Neural progenitor cell (in vitro differentiated cells): ENCODE measurements around the gene SLC7A6OS. TPM values are rescaled to one million over a fixed set of nuclear protein-coding genes. Genes with fewer than 3 reads are reported as not detected.

ENCODE experiments used
- DNase-seq: peaks from one replicate; pipeline ENCODE4 v3.0.0-alpha.2; 2016; ENCODE audit warnings: low spot score
- H2AFZ ChIP-seq: fragments of 200-600 bp; sonication (generic); replicated peaks from 2 replicates; pipeline ENCODE4 v1.6.1; 2016; ENCODE audit warnings: antibody characterized with exemption
- H3F3A ChIP-seq: fragments of 200-600 bp; sonication (generic); 2 replicates; pipeline ENCODE4 v1.6.1; 2016; ENCODE audit warnings: antibody characterized with exemption, low read depth
- H3K27ac ChIP-seq: fragments of 200-600 bp; sonication (generic); 2 replicates; pipeline ENCODE4 v1.5.1; 2016; ENCODE audit warnings: mild to moderate bottlenecking
- H3K27me3 ChIP-seq: fragments of 200-600 bp; sonication (generic); 2 replicates; pipeline ENCODE4 v1.6.1; 2016; ENCODE audit warnings: mild to moderate bottlenecking, moderate library complexity
- H3K36me3 ChIP-seq: fragments of 200-600 bp; sonication (generic); 2 replicates; pipeline ENCODE4 v1.5.1; 2016
- H3K4me1 ChIP-seq: fragments of 200-600 bp; sonication (generic); 2 replicates; pipeline ENCODE4 v1.6.1; 2016; ENCODE audit warnings: mixed run types
- H3K4me2 ChIP-seq: fragments of 200-600 bp; sonication (generic); 2 replicates; pipeline ENCODE4 v1.6.1; 2016
- H3K4me3 ChIP-seq: fragments of 200-600 bp; sonication (generic); 2 replicates; pipeline ENCODE4 v1.5.1; 2016
- H3K79me2 ChIP-seq: fragments of 200-600 bp; sonication (generic); 2 replicates; pipeline ENCODE4 v1.6.1; 2016; ENCODE audit warnings: low read depth
- H3K9ac ChIP-seq: fragments of 200-600 bp; sonication (generic); 2 replicates; pipeline ENCODE4 v1.6.1; 2016
- H3K9me3 ChIP-seq: fragments of 200-600 bp; sonication (generic); 2 replicates; pipeline ENCODE4 v1.5.1; 2016; ENCODE audit warnings: low read depth
- H4K20me1 ChIP-seq: fragments of 200-600 bp; sonication (generic); 2 replicates; pipeline ENCODE4 v1.6.1; 2016; ENCODE audit warnings: low read depth
- H3K27ac Mint-ChIP-seq: 3 replicates; pipeline ENCODE4 v1.8.0; 2021; ENCODE audit warnings: mixed read lengths
- H3K27me3 Mint-ChIP-seq: 2 replicates; pipeline ENCODE4 v1.8.0; 2022; ENCODE audit warnings: low read depth, mild to moderate bottlenecking, inconsistent platforms, moderate library complexity, mixed read lengths; ENCODE audit not compliant: insufficient read depth
- H3K36me3 Mint-ChIP-seq: 3 replicates; pipeline ENCODE4 v1.8.0; 2021; ENCODE audit warnings: mixed read lengths
- H3K4me1 Mint-ChIP-seq: 3 replicates; pipeline ENCODE4 v1.8.0; 2021; ENCODE audit warnings: mixed read lengths
- H3K4me3 Mint-ChIP-seq: 3 replicates; pipeline ENCODE4 v1.8.0; 2021; ENCODE audit warnings: mild to moderate bottlenecking, moderate library complexity, mixed read lengths
- H3K9me3 Mint-ChIP-seq: 3 replicates; pipeline ENCODE4 v1.8.0; 2020; ENCODE audit warnings: mixed read lengths
- CTCF ChIP-seq: fragments of 200-600 bp; sonication (generic); IDR thresholded peaks from 2 replicates; pipeline ENCODE4 v1.5.1; 2017; ENCODE audit warnings: antibody characterized with exemption, mild to moderate bottlenecking
- EZH2 ChIP-seq: fragments of 200-600 bp; sonication (generic); IDR thresholded peaks from 2 replicates; pipeline ENCODE4 v1.6.1; 2017; ENCODE audit warnings: antibody characterized with exemption, mild to moderate bottlenecking, moderate library complexity
- EZH2phosphoT487 ChIP-seq: fragments of 200-600 bp; sonication (generic); IDR thresholded peaks from 2 replicates; pipeline ENCODE4 v1.6.1; 2017; ENCODE audit warnings: antibody characterized with exemption
- total RNA-seq: library from RNA; depleted of rRNA; stranded (reverse); fragments of >200 nt; gene quantifications from 2 replicates; pipeline ENCODE4 v1.2.3, GENCODE V29; 2015; ENCODE audit warnings: low replicate concordance

The SLC7A6OS gene
- total RNA-seq, 1 donor from 2014 or later: 18.7 TPM

- H3K9ac ChIP-seq: no peak overlapping the region
- H3K36me3 ChIP-seq: no peaks in the 10 kb centered on the region
- peaks cover 10% of the 10 kb centered on the region for H3K4me1 Mint-ChIP-seq
- peaks cover 7% of the 10 kb centered on the region for H4K20me1 ChIP-seq
- no peak overlapping the region for H3K4me3 Mint-ChIP-seq
- no peaks in the 10 kb centered on the region for H3K27me3 Mint-ChIP-seq
- no peak overlapping the region for H3K27ac ChIP-seq
- no peaks in the 10 kb centered on the region for H3K79me2 ChIP-seq
- no peaks in the 10 kb centered on the region for H3K27me3 ChIP-seq
- no peak for DNase-seq
- H3K27ac Mint-ChIP-seq: no peak overlapping the region
- H3K4me3 ChIP-seq: no peak overlapping the region
- H3F3A ChIP-seq: peaks cover 18% of the 10 kb centered on the region
- H3K9me3 Mint-ChIP-seq: no peaks in the 10 kb centered on the region
- peaks cover 6% of the 10 kb centered on the region for H3K36me3 Mint-ChIP-seq
- TF ChIP-seq CTCF (no peak), EZH2phosphoT487 (no peak), EZH2 (no peak)
- H3K9me3 ChIP-seq: no peaks in the 10 kb centered on the region
- H3K4me1 ChIP-seq: no peaks in the 10 kb centered on the region
- H3K4me2 ChIP-seq: no peak overlapping the region
- H2AFZ ChIP-seq: no peak overlapping the region
These were observed 21.8 kb upstream of the SLC7A6OS start for GRCh38 chr16:68332411-68333121.

GRCh38 chr16:68331879-68332410 is 21.2 kb upstream of the SLC7A6OS start:
- Histone ChIP-seq H3K9me3 (no peaks in the 10 kb centered on the region), H3K79me2 (no peaks in the 10 kb centered on the region), H2AFZ (no peak overlapping the region), H3F3A (peaks cover 22% of the 10 kb centered on the region), H3K27me3 (no peaks in the 10 kb centered on the region), H3K4me1 (no peaks in the 10 kb centered on the region), H4K20me1 (peaks cover 7% of the 10 kb centered on the region), H3K36me3 (no peaks in the 10 kb centered on the region), H3K9ac (no peak overlapping the region), H3K4me3 (no peak overlapping the region), H3K27ac (no peak overlapping the region), H3K4me2 (no peak overlapping the region)
- no peak for TF ChIP-seq EZH2phosphoT487
- no peak for TF ChIP-seq CTCF
- no peak for TF ChIP-seq EZH2
- no peak overlapping the region for H3K27ac Mint-ChIP-seq
- peaks cover 2% of the 10 kb centered on the region for H3K36me3 Mint-ChIP-seq
- DNase-seq: no peak
- no peaks in the 10 kb centered on the region for H3K27me3 Mint-ChIP-seq
- H3K4me3 Mint-ChIP-seq: no peak overlapping the region
- H3K4me1 Mint-ChIP-seq: peaks cover 15% of the 10 kb centered on the region
- no peaks in the 10 kb centered on the region for H3K9me3 Mint-ChIP-seq

- peaks cover 22% of the 10 kb centered on the region for H3F3A ChIP-seq
- peaks cover under 1% of the 10 kb centered on the region for H3K36me3 Mint-ChIP-seq
- no peak overlapping the region for H2AFZ ChIP-seq
- no peak overlapping the region for H3K4me3 Mint-ChIP-seq
- H3K4me1 Mint-ChIP-seq: peaks cover 15% of the 10 kb centered on the region
- H3K4me2 ChIP-seq: no peak overlapping the region
- H3K9ac ChIP-seq: no peak overlapping the region
- H3K4me1 ChIP-seq: no peaks in the 10 kb centered on the region
- no peaks in the 10 kb centered on the region for H3K79me2 ChIP-seq
- TF ChIP-seq EZH2phosphoT487 (no peak), CTCF (no peak), EZH2 (no peak)
- no peak overlapping the region for H3K27ac Mint-ChIP-seq
- H3K27me3 Mint-ChIP-seq: peaks cover 2% of the 10 kb centered on the region
- no peak overlapping the region for H3K27ac ChIP-seq
- no peaks in the 10 kb centered on the region for H3K36me3 ChIP-seq
- H4K20me1 ChIP-seq: peaks cover 3% of the 10 kb centered on the region
- no peak overlapping the region for H3K4me3 ChIP-seq
- no peaks in the 10 kb centered on the region for H3K9me3 Mint-ChIP-seq
- H3K27me3 ChIP-seq: no peaks in the 10 kb centered on the region
- H3K9me3 ChIP-seq: no peaks in the 10 kb centered on the region
- no peak for DNase-seq
These were observed 18.2 kb upstream of the SLC7A6OS start for GRCh38 chr16:68328860-68329390.
